ENCODE measurements around the gene TVP23B. TPM values are rescaled to one million over a fixed set of nuclear protein-coding genes. Genes with fewer than 3 reads are reported as not detected.
"Not testable (repeated sequence)": the region's sequence is repeated elsewhere in the genome, so short reads cannot be mapped to it uniquely, and the experiment has no call there.

The TVP23B gene
- total and polyA plus RNA-seq, 2 of the 13 experiments (the other 11 are each of a cell fraction or from before 2014, with no cell fraction given), result 45.1 to 66.5 TPM

DNA sequence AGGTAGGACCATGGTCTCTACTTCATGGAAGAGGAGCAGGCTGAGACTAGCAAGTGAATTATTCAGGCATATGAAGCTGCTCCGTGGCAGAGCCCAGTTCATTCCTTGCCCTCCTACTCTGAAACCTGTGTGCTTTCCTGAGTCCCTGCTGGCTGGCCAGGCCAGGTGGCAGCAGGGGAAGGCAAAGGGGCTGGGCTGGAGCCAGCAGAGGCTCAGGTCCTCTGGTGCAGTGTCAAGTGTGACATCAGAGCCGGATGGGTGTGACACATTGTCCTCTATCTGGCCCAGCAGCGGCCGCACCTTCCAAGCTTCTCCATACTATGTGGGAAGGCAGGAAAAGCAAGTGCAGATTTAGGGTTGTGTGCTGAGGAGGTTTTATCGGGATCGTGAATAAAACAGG, 39.8 kb upstream of the TVP23B start:
- BruUV-seq (replicated peaks); H4K20me1 ChIP-seq (ENCODE audit: insufficient read depth, low read length); H3K79me2 ChIP-seq (ENCODE audit: insufficient read depth, low read length); H3K9ac ChIP-seq (ENCODE audit: insufficient read depth, low read depth, low read length); H3K36me3 ChIP-seq (replicated peaks in 1 of 2; ENCODE audit: control insufficient read depth in 1 of 2, insufficient read depth in 2 of 2, low read length in 2 of 2); POLR2A ChIA-PET; H3K4me2 ChIP-seq (ENCODE audit: low read depth, low read length); ATAC-seq; in situ Hi-C loops (cut with HindIII; ENCODE audit: extremely low pct_ligation_motif_present, low pct_unique_long_range_greater_than_20kb); intact Hi-C loops (cut with micrococcal nuclease; ENCODE audit: unreplicated experiment); H2AFZ ChIP-seq (ENCODE audit: low read length); FAIRE-seq; DNase-seq (ENCODE audit: low spot score); H3K4me3 ChIP-seq (replicated peaks in 1 of 3; ENCODE audit: insufficient read depth in 1 of 3, low read depth in 2 of 3, low read length in 3 of 3); H3K9me3 ChIP-seq (ENCODE audit: low read length); H3K27me3 ChIP-seq (ENCODE audit: control insufficient read depth in 1 of 2, insufficient read depth in 2 of 2, low read length in 2 of 2); H3K27ac ChIP-seq (ENCODE audit: extremely low read length, insufficient read depth, low read length); CTCF ChIA-PET (ENCODE audit: low intra/inter-chr PET ratio, low total read pairs): not testable (repeated sequence)
- peaks cover 10% of the 10 kb centered on the region for H3K4me1 ChIP-seq (ENCODE audit: insufficient read depth, low read length)
- WGBS (ENCODE audit: low lambda C conversion rate), result 84% methylated on average over 2 of the region's 6 CpGs

DNA sequence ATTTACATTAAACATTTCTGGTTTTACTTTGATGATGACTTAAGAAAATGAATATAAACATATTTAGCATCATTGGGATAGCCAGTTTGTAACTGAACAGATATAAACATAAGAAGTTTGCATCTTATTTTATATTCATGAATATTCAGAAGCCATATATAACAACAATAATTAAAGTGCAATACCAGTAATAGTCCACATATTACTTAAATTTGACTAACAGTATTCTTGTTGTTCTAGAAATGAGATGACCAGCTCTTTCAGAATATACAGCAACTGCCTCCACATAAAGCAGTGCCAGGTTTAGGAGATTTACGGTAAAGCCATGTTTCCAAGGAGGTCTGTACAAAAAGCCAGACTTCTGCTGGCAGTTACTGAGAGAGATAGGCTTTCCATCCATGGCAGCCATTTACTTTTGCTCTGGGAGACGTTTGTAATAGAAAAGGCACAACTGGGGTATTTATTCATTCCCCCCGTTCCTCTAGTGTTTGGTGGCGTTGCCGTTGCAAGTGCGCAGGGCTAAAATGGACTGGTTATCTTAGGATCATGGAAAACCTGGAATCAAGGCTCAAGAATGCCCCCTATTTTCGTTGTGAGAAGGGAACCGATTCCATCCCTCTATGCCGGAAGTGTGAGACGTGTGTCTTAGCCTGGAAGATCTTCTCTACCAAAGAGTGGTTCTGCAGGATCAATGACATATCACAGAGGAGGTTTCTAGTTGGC, 37.1 kb upstream of the TVP23B start, which contains the start of gene FBXW10:
FBXW10 (plus strand) TSS at position 356 of the 723 bp plus-strand sequence; CDS start at position 547, 191 bp downstream.
- H3K79me2 ChIP-seq (ENCODE audit: insufficient read depth, low read length); POLR2A ChIA-PET; H3K36me3 ChIP-seq (replicated peaks in 1 of 2; ENCODE audit: control insufficient read depth in 1 of 2, insufficient read depth in 2 of 2, low read length in 2 of 2); BruUV-seq (replicated peaks); CTCF ChIA-PET (ENCODE audit: low intra/inter-chr PET ratio, low total read pairs); H4K20me1 ChIP-seq (ENCODE audit: insufficient read depth, low read length); in situ Hi-C loops (cut with HindIII; ENCODE audit: extremely low pct_ligation_motif_present, low pct_unique_long_range_greater_than_20kb); DNase-seq (ENCODE audit: low spot score); H3K27ac ChIP-seq (ENCODE audit: extremely low read length, insufficient read depth, low read length); H3K27me3 ChIP-seq (ENCODE audit: control insufficient read depth in 1 of 2, insufficient read depth in 2 of 2, low read length in 2 of 2); intact Hi-C loops (cut with micrococcal nuclease; ENCODE audit: unreplicated experiment); H3K9me3 ChIP-seq (ENCODE audit: low read length): not testable (repeated sequence)
- ATAC-seq, result peak; percentile 33; the same call in 2 of the 3 replicates
- peak within 1 kb of the TSS; percentile 74 for H3K4me2 ChIP-seq (ENCODE audit: low read depth, low read length)
- peak within 1 kb of the TSS; percentile 27 for H2AFZ ChIP-seq (ENCODE audit: low read length)
- 43% methylated on average over 5 of the region's 10 CpGs for WGBS (ENCODE audit: low lambda C conversion rate)
- H3K4me1 ChIP-seq (ENCODE audit: insufficient read depth, low read length), result peaks cover 28% of the 10 kb centered on the region
- TF ChIP-seq GZF1 (CRISPR knock-in tag; IDR thresholded peaks at IDR 0.05), result peak; percentile 98
- FAIRE-seq, result peak; percentile 79
- peak within 1 kb of the TSS; percentile 58; the same call in 1 of the 2 replicates for H3K9ac ChIP-seq (ENCODE audit: insufficient read depth, low read depth, low read length)
- peak within 1 kb of the TSS; percentile 31 to 43 (median 40); a peak in 4 of 6 replicates for H3K4me3 ChIP-seq (replicated peaks in 1 of 3; ENCODE audit: insufficient read depth in 1 of 3, low read depth in 2 of 3, low read length in 3 of 3)

DNA sequence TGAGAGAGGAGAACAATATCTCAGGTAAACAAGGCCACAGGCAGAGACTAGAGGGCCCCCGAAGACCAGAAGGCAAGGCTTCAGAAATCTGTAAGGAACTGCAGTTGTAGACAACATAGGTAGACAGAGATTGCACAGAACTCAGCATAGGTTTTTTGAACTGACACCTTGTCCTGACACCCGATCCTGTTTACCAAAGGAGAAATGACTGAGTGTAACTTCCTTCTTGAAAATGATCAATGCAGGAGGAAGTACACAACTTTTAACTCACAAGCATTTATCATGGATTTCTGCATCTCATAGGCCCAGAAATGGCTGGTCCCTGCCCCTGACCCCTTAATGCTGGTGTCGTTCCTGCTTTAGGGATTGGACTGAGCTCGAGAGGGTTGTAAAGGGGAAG, 36.3 kb upstream of the TVP23B start:
- H3K27ac ChIP-seq (ENCODE audit: extremely low read length, insufficient read depth, low read length); intact Hi-C loops (cut with micrococcal nuclease; ENCODE audit: unreplicated experiment); BruUV-seq (replicated peaks); H4K20me1 ChIP-seq (ENCODE audit: insufficient read depth, low read length); DNase-seq (ENCODE audit: low spot score); in situ Hi-C loops (cut with HindIII; ENCODE audit: extremely low pct_ligation_motif_present, low pct_unique_long_range_greater_than_20kb); H3K36me3 ChIP-seq (replicated peaks in 1 of 2; ENCODE audit: control insufficient read depth in 1 of 2, insufficient read depth in 2 of 2, low read length in 2 of 2); CTCF ChIA-PET (ENCODE audit: low intra/inter-chr PET ratio, low total read pairs); H3K27me3 ChIP-seq (ENCODE audit: control insufficient read depth in 1 of 2, insufficient read depth in 2 of 2, low read length in 2 of 2); FAIRE-seq; H3K9me3 ChIP-seq (ENCODE audit: low read length); H3K79me2 ChIP-seq (ENCODE audit: insufficient read depth, low read length); H2AFZ ChIP-seq (ENCODE audit: low read length); POLR2A ChIA-PET: not testable (repeated sequence)
- WGBS (ENCODE audit: low lambda C conversion rate), result 0% methylated on average over 4 of the region's 4 CpGs
- peak overlapping the region; percentile 74 for H3K4me2 ChIP-seq (ENCODE audit: low read depth, low read length)
- H3K4me1 ChIP-seq (ENCODE audit: insufficient read depth, low read length), result peaks cover 28% of the 10 kb centered on the region
- H3K9ac ChIP-seq (ENCODE audit: insufficient read depth, low read depth, low read length), result peak overlapping the region; percentile 58; the same call in 1 of the 2 replicates
- H3K4me3 ChIP-seq (replicated peaks in 1 of 3; ENCODE audit: insufficient read depth in 1 of 3, low read depth in 2 of 3, low read length in 3 of 3), result peak overlapping the region; percentile 31 to 43 (median 40); a peak in 4 of 6 replicates
- ATAC-seq, result peak; percentile 14; the same call in 2 of the 3 replicates
